B cell (primary cell): ENCODE measurements around the gene PPT1.
"Not testable (repeated sequence)": the region's sequence is repeated elsewhere in the genome, so short reads cannot be mapped to it uniquely, and the experiment has no call there.

ENCODE experiments used
- EZH2 ChIP-seq: IDR thresholded peaks from 2 replicates; pipeline ENCODE4 v1.6.1; 2012; ENCODE audit warnings: borderline replicate concordance, low read depth, mild to moderate bottlenecking, moderate library complexity, low read length; ENCODE audit not compliant: insufficient read depth, poor library complexity, severe bottlenecking
- TF ChIP-seq, protein P1 (sequence below): fragments of 200-600 bp; IDR thresholded peaks from one replicate; pipeline ENCODE4 v1.8.0; 2022; ENCODE audit warnings: antibody characterized with exemption, mild to moderate bottlenecking

DNA sequence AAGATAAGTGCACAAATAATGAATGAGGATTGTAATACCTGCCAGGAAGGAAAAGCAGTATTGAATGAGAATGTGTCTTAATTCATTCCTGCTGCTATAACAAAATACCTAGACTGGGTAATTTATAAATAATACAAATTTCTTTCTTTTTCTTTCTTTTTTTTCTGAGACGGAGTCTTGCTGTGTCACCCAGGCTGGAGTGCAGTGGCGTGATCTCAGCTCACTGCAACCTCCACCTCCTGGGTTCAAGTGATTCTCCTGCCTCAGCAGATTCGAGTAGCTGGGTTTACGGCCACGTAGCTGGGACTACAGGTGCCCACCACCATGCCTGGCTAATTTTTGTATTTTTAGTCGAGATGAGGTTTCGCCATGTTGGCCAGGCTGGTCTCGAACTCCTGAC is 59.8 kb downstream of the PPT1 start:
- not testable (repeated sequence) for TF ChIP-seq EZH2
- TF ChIP-seq, protein P1, sequence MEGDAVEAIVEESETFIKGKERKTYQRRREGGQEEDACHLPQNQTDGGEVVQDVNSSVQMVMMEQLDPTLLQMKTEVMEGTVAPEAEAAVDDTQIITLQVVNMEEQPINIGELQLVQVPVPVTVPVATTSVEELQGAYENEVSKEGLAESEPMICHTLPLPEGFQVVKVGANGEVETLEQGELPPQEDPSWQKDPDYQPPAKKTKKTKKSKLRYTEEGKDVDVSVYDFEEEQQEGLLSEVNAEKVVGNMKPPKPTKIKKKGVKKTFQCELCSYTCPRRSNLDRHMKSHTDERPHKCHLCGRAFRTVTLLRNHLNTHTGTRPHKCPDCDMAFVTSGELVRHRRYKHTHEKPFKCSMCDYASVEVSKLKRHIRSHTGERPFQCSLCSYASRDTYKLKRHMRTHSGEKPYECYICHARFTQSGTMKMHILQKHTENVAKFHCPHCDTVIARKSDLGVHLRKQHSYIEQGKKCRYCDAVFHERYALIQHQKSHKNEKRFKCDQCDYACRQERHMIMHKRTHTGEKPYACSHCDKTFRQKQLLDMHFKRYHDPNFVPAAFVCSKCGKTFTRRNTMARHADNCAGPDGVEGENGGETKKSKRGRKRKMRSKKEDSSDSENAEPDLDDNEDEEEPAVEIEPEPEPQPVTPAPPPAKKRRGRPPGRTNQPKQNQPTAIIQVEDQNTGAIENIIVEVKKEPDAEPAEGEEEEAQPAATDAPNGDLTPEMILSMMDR: not testable (repeated sequence)
